ENCODE data around the gene PRTFDC1.
"Not testable (repeated sequence)": the region's sequence is repeated elsewhere in the genome, so short reads cannot be mapped to it uniquely, and the experiment has no call there.

The PRTFDC1 gene

GRCh38 chr10:24847112-24848070, 105.0 kb downstream of the PRTFDC1 start:
- no peak for TF ChIP-seq CTCF (conservative IDR thresholded peaks at IDR 0.05)
- H3K27ac ChIP-seq: no peak overlapping the region

GRCh38 chr10:24844742-24845141, 107.7 kb downstream of the PRTFDC1 start:
- no peak for TF ChIP-seq CTCF (conservative IDR thresholded peaks at IDR 0.05)
- no peak overlapping the region for H3K27ac ChIP-seq

DNA sequence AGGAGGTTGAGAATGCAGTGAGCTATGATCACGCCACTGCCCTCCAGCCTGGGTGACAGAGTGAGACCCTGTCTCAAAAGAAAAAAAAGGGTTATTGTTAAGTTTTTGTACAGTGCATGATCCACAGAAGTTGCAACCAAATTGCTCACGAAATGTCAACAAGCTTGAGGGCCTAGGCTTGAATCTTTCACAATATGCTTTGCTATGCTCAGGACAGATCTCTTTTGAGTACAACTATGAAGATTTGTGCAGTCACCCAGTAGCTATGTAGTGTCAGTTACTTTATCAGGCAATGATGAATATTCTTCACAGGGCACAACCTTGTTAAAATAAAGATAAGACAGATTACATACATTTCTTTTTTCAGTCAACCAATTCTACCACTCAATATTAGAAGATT, 109.2 kb downstream of the PRTFDC1 start:
- H3K27ac ChIP-seq: no peak overlapping the region
- TF ChIP-seq CTCF (conservative IDR thresholded peaks at IDR 0.05): no peak

GRCh38 chr10:24842856-24843255, 109.5 kb downstream of the PRTFDC1 start:
- no peak overlapping the region for H3K27ac ChIP-seq
- no peak for TF ChIP-seq CTCF (conservative IDR thresholded peaks at IDR 0.05)

DNA sequence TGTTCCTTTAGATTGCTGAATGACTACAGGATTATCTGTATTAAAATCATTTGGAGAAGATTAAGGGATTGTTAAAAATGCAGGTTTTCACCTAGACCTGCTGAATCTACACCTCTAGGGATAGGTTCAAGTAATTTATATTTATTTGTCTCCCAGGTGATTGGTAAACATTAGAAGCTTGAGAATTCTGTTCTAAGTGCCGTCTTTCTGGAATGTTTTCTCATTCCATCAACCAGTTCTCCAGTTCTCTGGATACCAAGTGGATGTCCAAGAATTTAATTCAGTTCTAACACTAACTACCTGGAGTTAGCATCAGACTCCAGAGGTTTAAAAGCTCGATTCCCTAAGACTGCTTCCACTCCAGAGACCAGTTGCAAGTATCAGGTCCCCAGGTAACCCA, 110.9 kb downstream of the PRTFDC1 start:
- H3K27ac ChIP-seq: no peak overlapping the region
- no peak for TF ChIP-seq CTCF (conservative IDR thresholded peaks at IDR 0.05)

DNA sequence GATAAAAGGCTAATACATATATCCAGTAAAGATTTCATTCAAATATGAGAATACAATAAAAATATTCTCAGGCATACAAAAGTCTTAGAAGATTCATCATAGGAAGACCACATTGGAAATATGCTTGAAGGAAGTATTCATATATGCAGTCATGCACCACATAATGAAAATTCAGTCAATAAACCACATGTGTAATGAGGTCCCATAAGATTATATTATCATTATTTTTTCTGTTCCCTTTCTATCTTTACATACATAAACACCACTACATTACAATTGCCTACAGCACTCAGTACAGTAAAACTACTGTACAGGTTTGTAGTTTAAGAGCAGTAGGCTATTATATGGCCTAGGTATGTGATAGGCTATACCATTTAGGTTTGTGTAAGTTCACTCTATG, 111.6 kb downstream of the PRTFDC1 start:
- TF ChIP-seq CTCF (conservative IDR thresholded peaks at IDR 0.05): no peak
- no peak overlapping the region for H3K27ac ChIP-seq

DNA sequence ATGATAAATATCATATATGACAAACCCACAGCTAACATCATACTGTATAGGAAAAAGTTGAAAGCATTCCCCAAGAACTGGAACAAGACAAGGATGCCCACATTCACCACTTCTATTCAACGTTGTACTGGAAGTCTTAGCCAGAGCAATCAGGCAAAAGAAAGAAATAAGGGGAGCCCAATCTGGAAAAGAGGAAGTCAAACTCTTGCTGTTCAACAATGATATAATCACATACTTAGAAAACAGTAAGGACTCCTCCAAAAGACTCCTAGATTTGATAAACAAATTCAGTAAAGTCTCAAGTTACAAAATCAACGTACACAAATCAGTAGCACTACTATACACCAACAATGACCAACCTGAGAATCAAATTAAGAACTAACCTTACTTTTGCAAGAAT, 114.6 kb downstream of the PRTFDC1 start:
- not testable (repeated sequence) for H3K27ac ChIP-seq

DNA sequence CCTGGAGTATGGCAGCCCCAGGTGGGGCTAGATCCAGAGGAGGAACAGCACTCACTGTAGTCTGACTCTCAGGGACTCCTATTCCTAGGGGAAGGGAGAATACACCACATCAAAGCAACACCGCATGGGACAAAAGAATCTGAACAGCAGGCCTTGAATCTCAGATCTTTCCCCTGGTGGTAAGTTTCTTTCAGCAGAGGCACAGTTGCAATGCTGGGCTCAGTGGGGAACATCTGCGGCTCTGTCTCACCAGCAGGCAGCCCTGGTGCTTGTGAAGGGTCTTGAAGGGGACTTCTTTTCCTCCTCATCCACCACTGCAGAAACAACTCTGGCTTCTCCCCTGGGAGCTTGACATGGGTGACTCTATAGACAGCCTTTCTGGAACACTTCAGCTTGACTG, 117.5 kb downstream of the PRTFDC1 start:
- no peak for TF ChIP-seq CTCF (conservative IDR thresholded peaks at IDR 0.05)
- H3K27ac ChIP-seq: no peak overlapping the region
